ENCODE results near the gene FAM8A1.
"Not testable (repeated sequence)": the region's sequence is repeated elsewhere in the genome, so short reads cannot be mapped to it uniquely, and the experiment has no call there.

FAM8A1 gene, protein sequence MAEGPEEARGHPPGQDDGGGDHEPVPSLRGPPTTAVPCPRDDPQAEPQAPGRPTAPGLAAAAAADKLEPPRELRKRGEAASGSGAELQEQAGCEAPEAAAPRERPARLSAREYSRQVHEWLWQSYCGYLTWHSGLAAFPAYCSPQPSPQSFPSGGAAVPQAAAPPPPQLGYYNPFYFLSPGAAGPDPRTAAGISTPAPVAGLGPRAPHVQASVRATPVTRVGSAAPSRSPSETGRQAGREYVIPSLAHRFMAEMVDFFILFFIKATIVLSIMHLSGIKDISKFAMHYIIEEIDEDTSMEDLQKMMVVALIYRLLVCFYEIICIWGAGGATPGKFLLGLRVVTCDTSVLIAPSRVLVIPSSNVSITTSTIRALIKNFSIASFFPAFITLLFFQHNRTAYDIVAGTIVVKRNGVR

DNA sequence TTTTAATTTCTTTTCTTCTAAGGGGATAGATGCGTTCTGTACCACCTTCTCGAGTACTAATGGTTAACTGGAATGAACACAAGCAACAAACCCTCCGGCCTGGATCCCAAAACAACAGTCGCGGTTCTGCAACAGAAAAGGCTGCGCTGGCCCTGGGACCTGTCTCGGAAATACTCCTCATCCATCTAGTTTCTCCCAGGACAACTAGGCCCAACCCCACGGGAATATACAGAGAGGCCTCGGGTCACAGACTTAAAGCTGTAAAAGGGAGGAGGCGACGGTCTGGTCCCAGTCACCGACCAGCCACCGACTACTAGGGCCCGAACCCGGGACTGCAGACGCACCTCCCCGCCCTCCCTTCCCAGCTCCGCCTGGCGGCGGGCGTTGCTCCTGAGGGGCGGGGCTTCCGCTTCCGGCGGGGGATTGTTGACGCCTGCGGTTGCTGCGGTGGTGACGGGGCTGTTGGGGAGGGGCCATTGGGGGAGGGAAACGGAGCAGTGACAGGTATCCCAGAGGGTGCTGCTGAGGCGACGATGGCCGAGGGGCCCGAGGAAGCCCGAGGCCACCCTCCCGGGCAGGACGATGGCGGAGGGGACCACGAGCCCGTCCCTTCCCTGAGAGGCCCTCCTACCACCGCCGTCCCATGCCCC, at the start of gene FAM8A1:
TSS of gene FAM8A1 (plus strand) at position 426 of the 650 bp plus-strand sequence. CDS start at position 534, 108 bp downstream.
- DNase-seq (ENCODE audit: low read depth, low spot score) = peak; percentile 59

DNA sequence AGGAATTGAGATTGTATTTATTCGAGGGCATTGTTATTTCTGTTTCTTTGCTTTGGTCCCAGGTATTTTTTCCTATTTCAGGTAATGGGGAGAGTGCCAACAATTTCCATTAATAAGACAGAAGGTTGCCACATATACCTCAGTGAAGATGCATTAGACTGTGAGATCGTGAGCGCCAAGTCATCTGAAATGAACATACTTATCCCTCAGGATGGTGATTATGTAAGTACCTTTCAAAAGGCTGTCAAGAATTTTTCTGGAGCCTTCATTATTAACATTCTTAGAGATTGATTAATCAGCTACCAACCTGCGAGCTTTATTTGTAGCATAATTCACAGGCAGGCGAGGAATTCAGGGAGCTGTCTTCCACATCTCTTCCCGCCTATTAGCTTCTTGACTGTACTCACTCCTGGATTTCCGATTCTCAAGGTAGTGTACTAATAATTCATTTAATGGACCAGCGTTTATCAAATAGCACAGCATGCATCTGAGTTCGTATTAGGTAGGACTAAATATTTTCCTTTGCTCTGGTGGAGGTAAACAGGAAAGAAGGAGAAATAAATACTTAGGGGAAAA, 48.6 kb upstream of the FAM8A1 start:
- no peak for DNase-seq (ENCODE audit: low read depth, low spot score)

DNA sequence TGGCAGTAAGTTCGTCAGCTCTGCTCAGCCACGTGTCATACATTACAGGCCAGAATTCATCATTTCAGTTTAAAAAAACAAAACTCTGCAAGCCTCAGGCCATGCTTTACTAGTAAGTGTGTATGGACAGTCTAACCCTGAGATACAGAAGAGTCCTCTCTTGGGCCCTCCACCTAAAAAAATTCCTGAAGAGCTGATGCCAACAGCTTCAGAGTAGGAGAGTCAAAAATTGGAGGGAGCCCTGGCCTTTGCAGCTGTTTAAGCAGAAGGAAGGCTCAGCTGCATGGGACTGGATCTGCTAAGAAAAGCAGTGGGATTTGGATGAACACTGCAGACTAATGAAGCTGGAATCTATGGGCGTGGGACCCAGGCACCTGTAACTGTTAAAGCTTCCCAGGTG, 47.2 kb upstream of the FAM8A1 start:
- no peak for DNase-seq (ENCODE audit: low read depth, low spot score)

DNA sequence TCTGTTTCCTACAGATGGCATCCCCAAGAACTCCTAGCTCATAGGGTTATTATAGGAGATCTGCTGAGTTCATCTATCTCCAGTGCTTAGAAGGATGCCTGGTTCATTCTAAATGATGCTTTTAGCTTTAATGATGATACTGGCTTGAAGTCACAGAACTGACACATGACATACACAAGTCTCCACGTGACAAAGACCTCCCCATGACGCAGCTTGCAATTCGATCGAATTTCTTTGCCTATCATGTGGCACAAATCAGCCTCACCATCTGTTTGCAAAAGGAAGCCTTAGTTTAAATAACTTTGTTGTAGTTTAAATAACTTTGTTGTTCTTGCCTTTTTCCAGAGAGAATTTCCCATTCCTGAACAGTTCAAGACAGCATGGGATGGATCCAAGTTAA, 44.1 kb upstream of the FAM8A1 start:
- no peak for DNase-seq (ENCODE audit: low read depth, low spot score)

DNA sequence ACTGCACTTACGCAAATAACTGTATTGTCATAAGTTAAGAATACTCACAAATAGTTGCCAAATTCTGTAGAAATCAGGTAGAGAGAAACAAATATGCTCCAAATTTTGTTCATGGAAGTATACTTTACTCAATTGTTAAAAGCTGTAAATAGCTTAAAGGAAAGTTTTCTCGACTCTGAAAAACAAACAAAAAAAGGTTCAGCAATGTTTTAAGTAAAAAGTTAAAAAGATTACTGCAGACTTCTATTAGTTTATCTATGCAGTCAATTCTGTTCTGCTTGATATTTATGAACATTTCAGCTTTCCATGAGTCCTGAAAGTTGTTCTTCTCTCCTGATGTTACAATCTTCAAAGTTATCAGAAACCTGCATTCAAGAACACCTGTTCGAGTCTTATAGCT, 37.5 kb upstream of the FAM8A1 start:
- DNase-seq (ENCODE audit: low read depth, low spot score) = no peak

DNA sequence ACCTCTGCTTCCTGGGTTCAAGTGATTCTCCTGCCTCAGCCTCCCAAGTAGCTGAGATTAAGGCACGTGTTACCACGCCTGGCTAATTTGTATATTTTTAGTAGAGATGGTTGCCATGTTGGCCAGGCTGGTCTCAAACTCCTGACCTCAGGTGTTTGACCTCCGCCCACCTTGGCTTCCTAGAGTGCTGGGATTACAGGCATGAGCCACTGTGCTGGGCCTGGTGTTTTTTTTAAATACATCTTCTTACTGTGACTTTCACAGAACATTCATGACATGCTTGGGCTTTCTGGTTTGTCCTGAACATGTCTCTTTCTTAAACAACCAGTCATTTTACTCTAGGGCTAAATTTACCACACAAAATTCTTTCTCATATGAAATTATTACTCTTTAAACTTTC, 34.7 kb upstream of the FAM8A1 start:
- no peak for DNase-seq (ENCODE audit: low read depth, low spot score)

DNA sequence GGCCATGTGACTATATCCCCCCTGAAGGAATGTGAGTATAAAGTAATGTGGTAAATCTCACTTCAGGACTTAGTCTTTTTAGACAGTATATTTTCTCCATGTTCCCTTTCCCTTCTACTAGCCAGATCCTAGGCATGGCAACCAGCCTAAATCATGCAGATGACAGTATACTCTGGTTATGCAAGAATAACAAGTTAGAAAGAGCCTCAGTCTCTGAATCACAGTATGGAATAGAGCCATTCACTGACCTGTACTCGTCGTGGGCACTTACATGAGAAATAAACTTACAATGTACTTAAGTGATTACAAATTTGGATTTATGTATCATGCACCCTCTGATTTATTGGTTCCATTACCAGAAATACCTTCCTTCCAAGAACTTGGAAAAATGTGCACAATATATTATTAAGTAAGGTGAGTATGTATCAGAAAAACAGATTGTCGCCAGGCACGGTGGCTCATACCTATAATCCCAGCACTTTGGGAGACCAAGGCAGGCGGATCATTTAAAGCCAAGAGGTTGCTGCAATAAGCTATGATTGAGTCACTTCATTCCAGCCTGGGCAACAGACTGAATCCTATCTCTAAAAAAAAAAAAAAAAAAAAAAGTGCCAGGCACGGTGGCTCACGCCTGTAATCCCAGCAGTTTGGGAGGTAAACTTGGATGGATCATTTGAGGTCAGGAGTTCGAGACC, 25.1 kb upstream of the FAM8A1 start:
- DNase-seq (ENCODE audit: low read depth, low spot score) = no peak

DNA sequence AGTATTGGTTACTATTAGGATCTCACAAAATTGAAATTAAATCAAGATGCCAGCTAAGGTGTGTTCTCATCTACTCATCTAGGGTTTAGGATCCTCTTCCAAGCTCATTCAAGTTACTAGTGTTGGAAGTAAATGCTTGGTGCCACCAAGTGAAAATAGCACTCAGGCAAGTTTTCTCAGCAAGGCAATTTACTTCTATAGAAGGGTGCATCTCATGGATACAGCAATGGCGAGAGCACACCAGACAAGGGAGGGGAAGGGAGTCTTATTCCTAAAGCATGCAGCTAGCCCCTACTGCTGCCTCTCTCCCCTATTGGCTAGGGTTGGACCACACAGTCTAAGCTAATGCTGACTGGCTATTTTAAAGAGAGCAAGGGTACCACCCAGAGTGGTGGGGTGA, 23.0 kb upstream of the FAM8A1 start:
- no peak for DNase-seq (ENCODE audit: low read depth, low spot score)

DNA sequence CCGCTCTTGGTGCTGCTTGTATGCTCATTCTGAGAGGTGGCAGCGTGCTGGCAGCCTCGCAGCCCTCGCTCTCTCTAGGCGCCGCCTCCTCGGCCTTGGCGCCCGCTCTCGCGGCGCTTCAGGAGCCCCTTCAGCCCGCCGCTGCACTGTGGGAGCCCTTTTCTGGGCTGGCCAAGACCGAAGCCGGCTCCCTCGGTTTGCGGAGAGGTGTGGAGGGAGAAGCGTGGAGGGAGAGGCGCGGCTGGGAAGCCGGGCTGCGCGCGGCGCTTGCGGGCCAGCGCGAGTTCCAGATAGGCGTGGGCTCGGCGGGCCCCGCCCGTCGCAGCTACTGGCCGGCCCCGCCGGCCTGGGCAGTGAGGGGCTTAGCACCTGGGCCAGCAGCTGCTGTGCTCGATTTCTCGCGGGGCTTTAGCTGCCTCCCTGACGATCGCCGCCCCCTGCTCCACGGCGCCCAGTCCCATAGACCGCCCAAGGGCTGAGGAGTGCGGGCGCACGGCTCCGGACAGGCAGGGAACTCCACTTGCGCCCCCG, 19.5 kb upstream of the FAM8A1 start:
- DNase-seq (ENCODE audit: low read depth, low spot score) = no peak

DNA sequence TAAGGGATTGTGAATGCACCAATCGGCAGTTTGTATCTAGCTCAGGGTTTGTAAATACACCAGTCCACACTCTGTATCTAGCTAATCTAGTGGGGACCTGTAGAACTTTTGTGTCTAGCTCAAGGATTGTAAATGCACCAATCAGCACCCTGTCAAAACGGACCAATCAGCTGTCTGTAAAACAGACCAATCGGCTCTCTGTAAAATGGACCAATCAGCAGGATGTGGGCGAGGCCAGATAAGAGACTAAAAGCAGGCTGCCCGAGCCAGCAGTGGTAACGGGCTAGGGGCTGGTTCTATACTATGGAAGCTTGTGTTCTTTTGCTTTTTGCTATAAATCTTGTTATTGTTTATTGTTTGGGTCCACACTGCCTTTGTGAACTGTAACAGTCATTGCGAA, 18.8 kb upstream of the FAM8A1 start:
- not testable (repeated sequence) for DNase-seq (ENCODE audit: low read depth, low spot score)

DNA sequence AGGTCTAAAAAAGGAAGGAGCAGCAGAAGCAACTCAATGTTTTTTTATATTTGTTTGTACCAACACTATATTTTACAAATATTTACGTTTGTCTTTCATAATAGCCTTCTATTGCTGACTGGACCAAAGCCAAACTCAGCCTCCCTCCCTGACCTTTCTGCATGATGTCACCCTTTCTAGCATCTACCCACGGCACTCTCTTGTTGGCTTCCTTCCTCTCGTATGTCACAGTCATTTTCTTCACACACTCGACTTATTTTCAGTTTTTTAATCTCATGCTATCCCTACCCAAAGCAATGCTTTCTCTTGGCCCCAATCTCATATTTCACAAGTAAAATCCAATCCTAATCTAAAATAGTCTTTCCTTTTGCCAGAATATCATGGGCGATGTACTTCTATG, 16.3 kb upstream of the FAM8A1 start:
- no peak for DNase-seq (ENCODE audit: low read depth, low spot score)

DNA sequence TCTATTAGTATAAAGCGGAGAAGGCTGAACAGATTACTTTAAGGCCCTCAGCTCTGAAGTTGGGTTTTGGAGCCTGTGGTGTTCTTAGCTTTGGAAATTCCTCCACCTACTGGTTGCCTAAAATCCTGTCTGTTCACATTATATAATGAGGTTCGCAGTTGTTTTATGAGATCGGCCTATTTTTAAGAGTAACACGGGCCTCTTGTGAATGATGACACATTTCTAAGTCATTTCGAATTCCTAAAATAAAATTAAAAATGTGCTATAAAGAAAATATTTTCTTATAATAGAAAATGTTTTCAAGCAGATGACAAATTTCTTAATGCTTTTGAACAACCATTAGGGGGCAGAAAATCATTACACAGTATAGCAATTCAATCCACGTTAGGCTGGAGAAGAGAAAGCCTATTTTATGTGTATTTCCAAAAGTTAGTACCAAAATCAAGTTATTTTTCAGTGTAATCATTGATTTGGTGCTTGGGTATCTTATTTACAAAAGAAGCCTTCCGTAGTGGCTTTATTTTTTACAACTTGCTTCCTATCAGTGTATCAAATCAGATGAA, 15.8 kb upstream of the FAM8A1 start:
- DNase-seq (ENCODE audit: low read depth, low spot score) = peak; percentile 63

DNA sequence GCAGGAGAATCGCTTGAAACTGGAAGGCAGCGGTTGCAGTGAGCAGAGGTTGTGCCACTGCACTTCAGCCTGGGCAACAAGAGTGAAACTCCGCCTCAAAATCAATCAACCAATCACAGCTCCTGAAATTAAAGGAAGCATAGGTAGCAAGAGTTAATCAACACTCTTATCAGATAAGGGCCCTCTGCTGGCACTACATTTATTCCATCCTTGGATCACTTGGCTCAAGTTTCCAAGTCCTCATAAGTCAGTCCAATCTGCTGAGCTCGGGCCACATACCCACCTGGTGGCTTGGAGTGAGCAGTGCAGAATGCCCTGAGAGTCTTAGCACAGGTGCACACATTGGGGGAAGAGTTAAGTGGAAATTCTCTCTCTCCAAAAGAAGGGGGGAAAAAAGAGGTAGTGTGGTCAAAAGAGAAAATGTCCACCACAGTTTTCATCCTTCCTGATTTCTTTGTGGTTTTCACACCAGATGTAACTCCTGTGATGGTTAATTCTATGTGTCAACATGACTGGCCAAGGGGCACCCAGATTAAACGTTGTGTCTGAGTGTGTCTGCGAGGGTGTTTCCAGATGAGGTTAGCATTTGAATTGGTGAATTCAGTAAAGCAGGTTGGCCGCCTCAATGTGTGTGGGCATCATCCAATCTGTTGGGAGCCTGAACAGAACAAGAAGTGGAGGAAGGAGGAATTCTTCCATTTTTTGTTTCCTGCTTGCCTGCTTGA, 14.2 kb upstream of the FAM8A1 start:
- DNase-seq (ENCODE audit: low read depth, low spot score) = no peak

DNA sequence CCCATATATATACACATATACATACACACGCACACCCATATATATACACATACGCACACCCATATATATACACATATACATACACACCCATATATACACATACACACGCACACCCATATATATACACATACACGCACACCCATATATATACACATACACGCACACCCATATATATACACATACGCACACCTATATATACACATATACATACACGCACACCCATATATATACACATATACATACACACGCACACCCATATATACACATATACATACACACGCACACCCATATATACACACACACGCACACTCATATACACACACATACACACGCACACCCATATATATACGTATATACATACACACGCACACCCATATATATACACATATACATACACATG, 13.5 kb upstream of the FAM8A1 start:
- not testable (repeated sequence) for DNase-seq (ENCODE audit: low read depth, low spot score)

DNA sequence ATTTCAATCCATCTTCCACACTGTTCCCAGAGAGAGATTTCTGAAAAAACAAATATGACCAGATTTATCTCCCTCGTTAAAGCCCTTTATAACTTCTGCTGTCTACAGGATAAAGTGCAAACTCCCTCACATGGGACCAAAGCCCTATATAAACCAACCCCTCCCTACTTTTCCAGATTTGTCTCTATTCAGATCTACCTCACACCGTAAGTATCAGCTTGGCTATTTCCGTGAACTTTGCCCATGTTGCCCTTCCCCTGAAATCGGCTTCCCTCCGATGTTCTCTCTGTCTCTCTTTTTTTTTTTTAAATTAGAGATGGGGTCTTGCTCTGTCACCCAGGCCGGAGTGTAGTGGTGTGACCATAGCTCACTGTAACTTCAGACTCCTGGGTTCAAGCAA, 12.1 kb upstream of the FAM8A1 start:
- DNase-seq (ENCODE audit: low read depth, low spot score) = no peak

DNA sequence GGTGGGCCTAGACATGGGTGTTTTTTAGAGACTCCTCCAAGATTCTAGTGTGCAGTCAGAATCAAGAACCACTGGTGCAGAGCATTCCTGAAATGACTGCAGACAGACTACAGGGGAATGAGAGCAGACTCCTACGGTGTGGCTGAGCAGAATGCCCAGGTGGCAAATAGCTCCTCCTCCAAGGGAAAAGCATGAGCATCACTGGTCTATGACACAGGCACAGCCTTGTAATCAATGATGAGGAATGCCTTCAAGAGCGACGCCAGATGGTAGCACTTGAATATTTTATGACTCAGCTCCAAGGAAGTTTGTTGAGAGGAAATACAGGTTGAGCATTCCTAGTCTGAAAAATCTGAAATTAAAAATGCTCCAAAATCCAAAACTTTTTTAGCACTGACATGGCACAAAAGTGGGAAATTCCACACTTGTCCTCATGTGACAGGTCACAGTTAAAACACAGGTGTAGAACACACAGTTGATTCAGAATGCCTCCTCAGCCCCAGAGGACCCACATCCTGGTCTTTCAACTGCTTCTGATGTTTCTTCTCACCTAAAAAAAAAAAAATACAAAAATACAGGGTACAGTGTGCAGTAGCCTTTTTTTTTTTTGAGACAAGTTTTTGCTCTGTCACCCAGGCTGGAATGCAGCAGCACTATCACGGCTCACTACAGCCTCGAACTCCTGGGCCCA, 10.6 kb upstream of the FAM8A1 start:
- DNase-seq (ENCODE audit: low read depth, low spot score) = no peak

DNA sequence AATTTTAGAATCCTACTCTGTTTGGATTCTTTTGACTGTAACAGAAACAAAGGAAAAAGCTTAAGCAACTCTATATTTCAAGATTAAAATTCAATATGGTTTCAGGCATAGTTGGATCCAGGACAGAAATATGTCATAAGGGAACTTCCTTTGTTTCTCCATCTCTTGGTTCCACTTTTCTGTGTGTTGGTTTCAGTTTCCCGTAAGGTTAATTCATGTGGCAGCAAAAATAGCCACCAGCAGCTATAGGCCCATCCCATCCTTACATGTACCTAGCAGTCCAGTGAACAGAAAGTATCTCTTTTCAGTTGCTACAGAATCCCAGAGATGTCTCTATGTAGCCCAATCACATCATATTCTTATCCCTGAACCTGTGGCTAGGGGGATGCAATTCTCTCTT, 8.8 kb upstream of the FAM8A1 start:
- DNase-seq (ENCODE audit: low read depth, low spot score) = no peak

DNA sequence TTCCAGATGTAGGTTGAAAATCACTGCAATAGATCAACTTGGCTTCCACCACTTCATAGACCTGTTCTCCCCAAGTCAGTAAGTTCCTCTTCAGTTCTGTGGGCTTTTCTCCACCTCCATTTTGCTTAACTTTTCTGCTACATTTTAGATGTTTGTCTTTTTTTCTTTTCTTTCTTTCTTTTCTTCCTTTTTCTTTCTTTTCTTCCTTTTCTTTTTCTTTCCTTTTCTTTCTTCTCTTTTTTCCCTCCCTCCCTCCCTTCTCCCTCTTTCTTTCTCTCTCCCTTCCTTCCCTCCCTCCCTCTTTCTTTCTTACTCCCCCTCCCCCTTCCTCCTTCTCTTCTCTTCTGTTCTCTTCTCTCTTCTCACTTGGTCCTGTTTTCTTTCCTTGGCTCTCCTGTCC, 6.9 kb upstream of the FAM8A1 start:
- no peak for DNase-seq (ENCODE audit: low read depth, low spot score)

DNA sequence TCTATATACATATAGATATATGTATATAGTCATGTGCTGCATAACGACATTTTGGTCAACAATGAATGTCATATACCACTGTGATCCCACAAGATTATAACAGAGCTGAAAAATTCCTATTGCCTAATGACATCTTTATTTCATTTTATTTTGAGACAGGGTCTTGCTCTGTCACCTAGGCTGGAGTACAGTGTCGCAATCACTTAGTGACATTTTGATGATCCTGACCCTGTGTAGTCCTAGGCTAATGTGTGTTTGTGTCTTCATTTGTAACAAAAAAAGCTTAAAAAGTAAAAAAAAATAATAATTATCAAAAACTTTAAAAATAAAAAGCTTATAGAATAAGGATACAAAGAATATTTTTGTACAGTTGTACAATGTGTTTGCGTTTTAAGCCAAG, 4.0 kb upstream of the FAM8A1 start:
- DNase-seq (ENCODE audit: low read depth, low spot score) = no peak

All from smooth muscle cell of the brain vasculature (primary cell).